GM23338 (cell line): ENCODE measurements around the gene PAPOLG. TPM values are rescaled to one million over a fixed set of nuclear protein-coding genes. Genes with fewer than 3 reads are reported as not detected.

Experiments
- ATAC-seq: fragments of 200-7000 bp; cut with Tn5 transposase; 3 replicates; pipeline ENCODE4 v1.9.1; 2020
- DNase-seq: peaks from one replicate; pipeline ENCODE4 v3.0.0-alpha.2; 2015; ENCODE audit warnings: low spot score
- H2AFZ ChIP-seq: fragments of 200-600 bp; sonication (generic); 2 replicates; pipeline ENCODE4 v1.8.0; 2016; ENCODE audit warnings: antibody characterized with exemption, mild to moderate bottlenecking, moderate library complexity
- H3F3A ChIP-seq: fragments of 200-600 bp; sonication (generic); replicated peaks from 2 replicates; pipeline ENCODE4 v1.8.0; 2017; ENCODE audit warnings: antibody characterized with exemption, mixed run types, low read depth
- H3K27ac ChIP-seq: fragments of 200-600 bp; sonication (generic); 2 replicates; pipeline ENCODE4 v1.6.1; 2016; ENCODE audit warnings: low read depth
- H3K27me3 ChIP-seq: fragments of 200-600 bp; sonication (generic); 2 replicates; pipeline ENCODE4 v1.8.0; 2016; ENCODE audit warnings: mild to moderate bottlenecking, mixed run types, moderate library complexity; ENCODE audit not compliant: insufficient read depth
- H3K36me3 ChIP-seq: fragments of 200-600 bp; sonication (generic); 2 replicates; pipeline ENCODE4 v1.8.0; 2016; ENCODE audit warnings: mild to moderate bottlenecking; ENCODE audit not compliant: insufficient read depth
- H3K4me1 ChIP-seq: fragments of 200-600 bp; sonication (generic); 2 replicates; pipeline ENCODE4 v1.8.0; 2016; ENCODE audit warnings: mild to moderate bottlenecking, moderate library complexity; ENCODE audit not compliant: insufficient read depth
- H3K4me2 ChIP-seq: fragments of 200-600 bp; sonication (generic); 2 replicates; pipeline ENCODE4 v1.7.1; 2017; ENCODE audit warnings: mixed run types
- H3K4me3 ChIP-seq: fragments of 200-600 bp; sonication (generic); 2 replicates; pipeline ENCODE4 v1.6.1; 2016; ENCODE audit warnings: mixed run types
- H3K79me2 ChIP-seq: fragments of 200-600 bp; sonication (generic); replicated peaks from 2 replicates; pipeline ENCODE4 v1.8.0; 2017; ENCODE audit warnings: mild to moderate bottlenecking; ENCODE audit not compliant: insufficient read depth
- H3K9me2 ChIP-seq: fragments of 200-600 bp; sonication (generic); 2 replicates; pipeline ENCODE4 v1.8.0; 2017; ENCODE audit not compliant: insufficient read depth
- H4K20me1 ChIP-seq: fragments of 200-600 bp; sonication (generic); replicated peaks from 2 replicates; pipeline ENCODE4 v1.8.0; 2017; ENCODE audit warnings: mild to moderate bottlenecking; ENCODE audit not compliant: insufficient read depth
- H3K27ac Mint-ChIP-seq: 2 replicates; pipeline ENCODE4 v1.8.0; 2020; ENCODE audit warnings: inconsistent platforms, mild to moderate bottlenecking, moderate library complexity, mixed read lengths
- H3K27me3 Mint-ChIP-seq: 3 replicates; pipeline ENCODE4 v1.8.0; 2022; ENCODE audit warnings: low read depth, mild to moderate bottlenecking, moderate library complexity, mixed read lengths, inconsistent platforms; ENCODE audit not compliant: insufficient read depth, poor library complexity
- H3K36me3 Mint-ChIP-seq: 3 replicates; pipeline ENCODE4 v1.8.0; 2021; ENCODE audit warnings: low read depth, mild to moderate bottlenecking, inconsistent platforms, moderate library complexity, mixed read lengths
- H3K4me1 Mint-ChIP-seq: 3 replicates; pipeline ENCODE4 v1.8.0; 2020; ENCODE audit warnings: mild to moderate bottlenecking, inconsistent platforms, mixed read lengths
- H3K4me3 Mint-ChIP-seq: 3 replicates; pipeline ENCODE4 v1.8.0; 2021; ENCODE audit warnings: moderate library complexity, mild to moderate bottlenecking, inconsistent platforms, mixed read lengths
- H3K9me3 Mint-ChIP-seq: 3 replicates; pipeline ENCODE4 v1.8.0; 2020; ENCODE audit warnings: moderate library complexity, mild to moderate bottlenecking, inconsistent platforms, mixed read lengths
- CREB1 ChIP-seq: fragments of 250-450 bp; sonication (Bioruptor Pico); IDR thresholded peaks from 2 replicates; pipeline ENCODE4 v1.5.0; 2020; ENCODE audit warnings: low read depth, mild to moderate bottlenecking, moderate library complexity
- EZH2 ChIP-seq: fragments of 200-600 bp; sonication (generic); IDR thresholded peaks from one replicate; pipeline ENCODE4 v1.8.0; 2017; ENCODE audit warnings: antibody characterized with exemption, mild to moderate bottlenecking, low read depth; ENCODE audit not compliant: unreplicated experiment
- EZH2phosphoT487 ChIP-seq: fragments of 200-600 bp; sonication (generic); IDR thresholded peaks from one replicate; pipeline ENCODE4 v1.8.1; 2018; ENCODE audit warnings: antibody characterized with exemption; ENCODE audit not compliant: unreplicated experiment
- STAT1 ChIP-seq: IDR thresholded peaks from one replicate; pipeline ENCODE4 v1.6.1; 2016; ENCODE audit warnings: antibody characterized with exemption; ENCODE audit not compliant: unreplicated experiment
- polyA plus RNA-seq: library from polyadenylated mRNA; unstranded; fragments of >200 nt; fragmentation: Nextera tagmentation; extraction: Ambion mirVana; gene quantifications from 2 replicates; pipeline ENCODE4 v1.2.1, GENCODE V29; 2016
- total RNA-seq: library from RNA; depleted of rRNA; stranded (reverse); fragments of >200 nt; shearing (Covaris generic); gene quantifications from 2 replicates; pipeline ENCODE4 v1.2.3, GENCODE V29; 2014
- TF ChIP-seq, protein P1 (sequence below): fragments of 250-450 bp; sonication (Bioruptor Pico); IDR thresholded peaks from 2 replicates; pipeline ENCODE4 v1.5.0; 2020; ENCODE audit warnings: mild to moderate bottlenecking, moderate library complexity

The PAPOLG gene
- total and polyA plus RNA-seq, 2 experiments from 2014 or later = 13.8 to 31.2 TPM

DNA sequence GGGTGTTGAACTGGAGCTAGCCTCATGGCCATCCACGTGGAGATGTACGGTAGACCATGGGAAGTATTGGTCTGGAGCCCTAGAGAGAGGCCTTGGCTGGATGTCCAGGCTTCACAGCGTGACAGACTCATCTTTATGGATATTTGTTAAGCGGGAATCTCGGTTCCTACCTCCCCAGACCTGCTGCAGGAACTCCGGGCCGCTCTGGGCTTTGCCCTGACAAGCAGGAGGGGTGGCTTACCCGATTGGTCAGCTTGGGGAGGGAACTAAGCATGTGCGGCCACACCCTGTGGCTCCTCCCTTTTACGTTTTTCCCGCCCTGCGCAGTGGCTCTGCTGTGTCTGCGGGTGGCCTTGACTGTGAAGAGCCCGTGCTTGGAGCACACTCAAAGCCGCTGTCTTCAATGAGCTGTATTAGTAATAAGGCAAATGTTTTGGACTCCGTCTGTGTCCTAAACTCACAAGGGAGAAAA, 52.3 kb downstream of the PAPOLG start:
- TF ChIP-seq, protein P1, sequence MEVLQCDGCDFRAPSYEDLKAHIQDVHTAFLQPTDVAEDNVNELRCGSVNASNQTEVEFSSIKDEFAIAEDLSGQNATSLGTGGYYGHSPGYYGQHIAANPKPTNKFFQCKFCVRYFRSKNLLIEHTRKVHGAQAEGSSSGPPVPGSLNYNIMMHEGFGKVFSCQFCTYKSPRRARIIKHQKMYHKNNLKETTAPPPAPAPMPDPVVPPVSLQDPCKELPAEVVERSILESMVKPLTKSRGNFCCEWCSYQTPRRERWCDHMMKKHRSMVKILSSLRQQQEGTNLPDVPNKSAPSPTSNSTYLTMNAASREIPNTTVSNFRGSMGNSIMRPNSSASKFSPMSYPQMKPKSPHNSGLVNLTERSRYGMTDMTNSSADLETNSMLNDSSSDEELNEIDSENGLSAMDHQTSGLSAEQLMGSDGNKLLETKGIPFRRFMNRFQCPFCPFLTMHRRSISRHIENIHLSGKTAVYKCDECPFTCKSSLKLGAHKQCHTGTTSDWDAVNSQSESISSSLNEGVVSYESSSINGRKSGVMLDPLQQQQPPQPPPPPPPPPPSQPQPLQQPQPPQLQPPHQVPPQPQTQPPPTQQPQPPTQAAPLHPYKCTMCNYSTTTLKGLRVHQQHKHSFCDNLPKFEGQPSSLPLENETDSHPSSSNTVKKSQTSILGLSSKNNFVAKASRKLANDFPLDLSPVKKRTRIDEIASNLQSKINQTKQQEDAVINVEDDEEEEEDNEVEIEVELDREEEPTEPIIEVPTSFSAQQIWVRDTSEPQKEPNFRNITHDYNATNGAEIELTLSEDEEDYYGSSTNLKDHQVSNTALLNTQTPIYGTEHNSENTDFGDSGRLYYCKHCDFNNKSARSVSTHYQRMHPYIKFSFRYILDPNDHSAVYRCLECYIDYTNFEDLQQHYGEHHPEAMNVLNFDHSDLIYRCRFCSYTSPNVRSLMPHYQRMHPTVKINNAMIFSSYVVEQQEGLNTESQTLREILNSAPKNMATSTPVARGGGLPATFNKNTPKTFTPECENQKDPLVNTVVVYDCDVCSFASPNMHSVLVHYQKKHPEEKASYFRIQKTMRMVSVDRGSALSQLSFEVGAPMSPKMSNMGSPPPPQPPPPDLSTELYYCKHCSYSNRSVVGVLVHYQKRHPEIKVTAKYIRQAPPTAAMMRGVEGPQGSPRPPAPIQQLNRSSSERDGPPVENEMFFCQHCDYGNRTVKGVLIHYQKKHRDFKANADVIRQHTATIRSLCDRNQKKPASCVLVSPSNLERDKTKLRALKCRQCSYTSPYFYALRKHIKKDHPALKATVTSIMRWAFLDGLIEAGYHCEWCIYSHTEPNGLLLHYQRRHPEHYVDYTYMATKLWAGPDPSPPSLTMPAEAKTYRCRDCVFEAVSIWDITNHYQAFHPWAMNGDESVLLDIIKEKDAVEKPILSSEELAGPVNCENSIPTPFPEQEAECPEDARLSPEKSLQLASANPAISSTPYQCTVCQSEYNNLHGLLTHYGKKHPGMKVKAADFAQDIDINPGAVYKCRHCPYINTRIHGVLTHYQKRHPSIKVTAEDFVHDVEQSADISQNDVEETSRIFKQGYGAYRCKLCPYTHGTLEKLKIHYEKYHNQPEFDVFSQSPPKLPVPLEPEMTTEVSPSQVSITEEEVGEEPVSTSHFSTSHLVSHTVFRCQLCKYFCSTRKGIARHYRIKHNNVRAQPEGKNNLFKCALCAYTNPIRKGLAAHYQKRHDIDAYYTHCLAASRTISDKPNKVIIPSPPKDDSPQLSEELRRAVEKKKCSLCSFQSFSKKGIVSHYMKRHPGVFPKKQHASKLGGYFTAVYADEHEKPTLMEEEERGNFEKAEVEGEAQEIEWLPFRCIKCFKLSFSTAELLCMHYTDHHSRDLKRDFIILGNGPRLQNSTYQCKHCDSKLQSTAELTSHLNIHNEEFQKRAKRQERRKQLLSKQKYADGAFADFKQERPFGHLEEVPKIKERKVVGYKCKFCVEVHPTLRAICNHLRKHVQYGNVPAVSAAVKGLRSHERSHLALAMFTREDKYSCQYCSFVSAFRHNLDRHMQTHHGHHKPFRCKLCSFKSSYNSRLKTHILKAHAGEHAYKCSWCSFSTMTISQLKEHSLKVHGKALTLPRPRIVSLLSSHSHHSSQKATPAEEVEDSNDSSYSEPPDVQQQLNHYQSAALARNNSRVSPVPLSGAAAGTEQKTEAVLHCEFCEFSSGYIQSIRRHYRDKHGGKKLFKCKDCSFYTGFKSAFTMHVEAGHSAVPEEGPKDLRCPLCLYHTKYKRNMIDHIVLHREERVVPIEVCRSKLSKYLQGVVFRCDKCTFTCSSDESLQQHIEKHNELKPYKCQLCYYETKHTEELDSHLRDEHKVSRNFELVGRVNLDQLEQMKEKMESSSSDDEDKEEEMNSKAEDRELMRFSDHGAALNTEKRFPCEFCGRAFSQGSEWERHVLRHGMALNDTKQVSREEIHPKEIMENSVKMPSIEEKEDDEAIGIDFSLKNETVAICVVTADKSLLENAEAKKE (CRISPR knock-in tag) = no peak
- TF ChIP-seq STAT1 (no peak), CREB1 (CRISPR knock-in tag) (no peak), EZH2 (no peak), EZH2phosphoT487 (no peak)
- Histone ChIP-seq H3K36me3 (no peaks in the 10 kb centered on the region), H3K4me1 (peaks cover 15% of the 10 kb centered on the region), H3K27ac (no peak overlapping the region), H4K20me1 (no peaks in the 10 kb centered on the region), H3K79me2 (no peaks in the 10 kb centered on the region), H3K27me3 (no peaks in the 10 kb centered on the region), H3K4me3 (no peak overlapping the region), H2AFZ (0 out of 2 replicates have a peak overlapping the region, but pooled peaks have one; percentile 69), H3K9me2 (no peaks in the 10 kb centered on the region), H3F3A (no peaks in the 10 kb centered on the region), H3K4me2 (no peak overlapping the region)
- Mint-ChIP-seq H3K27ac (no peak overlapping the region), H3K36me3 (no peaks in the 10 kb centered on the region), H3K9me3 (no peaks in the 10 kb centered on the region), H3K4me3 (no peak overlapping the region), H3K4me1 (peaks cover 20% of the 10 kb centered on the region), H3K27me3 (peaks cover 2% of the 10 kb centered on the region)
- ATAC-seq = peak; percentile 68
- DNase-seq = peak; percentile 66
